NCI-H526 (cell line): ENCODE measurements around the gene TOP1.
"Not testable (repeated sequence)": the region's sequence is repeated elsewhere in the genome, so short reads cannot be mapped to it uniquely, and the experiment has no call there.

Experiments
- DNase-seq, 2 experiments: peaks; one replicate each; lab custom pipeline; 2025; lab: John Stamatoyannopoulos, UW

TOP1 gene

GRCh38 chr20:41094353-41095055 is 65.9 kb downstream of the TOP1 start:
- DNase-seq, result no peak

- DNase-seq, result peak; percentile 25 to 72
Measured at GRCh38 chr20:41095110-41095969, 66.7 kb downstream of the TOP1 start.

- DNase-seq, result no peak
Measured at GRCh38 chr20:41098703-41099250, 70.2 kb downstream of the TOP1 start.

- no peak for DNase-seq
Measured at GRCh38 chr20:41100001-41100480, 71.4 kb downstream of the TOP1 start.

- no peak for DNase-seq
Measured at GRCh38 chr20:41101660-41102059, 73.0 kb downstream of the TOP1 start.

- no peak for DNase-seq
Measured at GRCh38 chr20:41108531-41108930, 79.9 kb downstream of the TOP1 start.

GRCh38 chr20:41110012-41110411 is 81.4 kb downstream of the TOP1 start:
- DNase-seq, result no peak

GRCh38 chr20:41110930-41111577 is 82.4 kb downstream of the TOP1 start:
- DNase-seq, result no peak

- DNase-seq, result no peak
Measured at GRCh38 chr20:41111578-41111951, 82.9 kb downstream of the TOP1 start.

- no peak for DNase-seq
Measured at GRCh38 chr20:41116282-41116956, 87.8 kb downstream of the TOP1 start.

- not testable (repeated sequence) for DNase-seq
Measured at GRCh38 chr20:41118159-41118558, 89.5 kb downstream of the TOP1 start.

GRCh38 chr20:41118632-41119031 is 90.0 kb downstream of the TOP1 start:
- DNase-seq, result no peak

GRCh38 chr20:41119614-41120561 is 91.3 kb downstream of the TOP1 start:
- DNase-seq, result no peak

- no peak for DNase-seq
Measured at GRCh38 chr20:41121399-41121798, 92.8 kb downstream of the TOP1 start.

GRCh38 chr20:41123631-41124030 is 95.0 kb downstream of the TOP1 start:
- no peak for DNase-seq

- no peak for DNase-seq
Measured at GRCh38 chr20:41124451-41125094, 96.0 kb downstream of the TOP1 start.

GRCh38 chr20:41125530-41126457 is 97.2 kb downstream of the TOP1 start:
- no peak for DNase-seq

- no peak for DNase-seq
Measured at GRCh38 chr20:41126719-41127118, 98.1 kb downstream of the TOP1 start.

- not testable (repeated sequence) for DNase-seq
Measured at GRCh38 chr20:41128317-41128716, 99.7 kb downstream of the TOP1 start.
